ENCODE results near the gene BCAT1.

The BCAT1 gene

DNA sequence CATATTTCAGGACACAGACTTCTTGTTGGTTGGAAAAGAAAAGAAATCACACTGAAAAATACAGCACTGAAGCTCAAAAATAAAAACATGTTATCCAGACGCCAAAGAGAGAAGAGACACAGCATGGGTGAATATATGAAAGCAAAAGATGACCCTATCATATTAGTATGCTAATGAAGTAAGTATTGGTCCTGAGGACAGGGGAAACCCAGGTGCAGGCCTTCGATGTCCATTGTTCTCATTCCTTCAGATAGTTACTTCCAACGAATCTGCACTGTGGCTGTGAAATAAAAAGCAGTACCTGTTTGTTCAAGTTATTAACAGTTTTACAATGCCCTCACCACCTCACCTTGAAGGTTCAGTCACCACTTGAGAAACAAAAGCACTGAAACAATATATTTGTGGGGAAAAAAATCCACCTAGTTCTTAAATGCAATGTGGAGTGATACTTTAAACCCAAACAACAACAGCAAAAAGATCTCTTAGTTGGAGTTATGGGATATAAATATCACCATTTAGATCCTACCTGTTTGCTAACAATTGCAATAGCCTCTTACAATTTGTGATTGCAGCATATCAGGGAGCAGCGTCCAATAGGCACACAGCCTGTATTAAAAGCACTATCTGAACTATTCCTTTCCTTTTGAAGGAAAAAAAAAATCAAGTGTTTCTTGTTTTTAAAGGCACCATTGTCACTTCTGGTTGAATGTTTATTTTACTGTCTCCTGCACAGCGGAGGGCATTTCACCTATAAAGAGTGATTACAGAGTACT is 188.1 kb downstream of the BCAT1 start:
- DNase-seq (ENCODE audit: low read depth): no peak

DNA sequence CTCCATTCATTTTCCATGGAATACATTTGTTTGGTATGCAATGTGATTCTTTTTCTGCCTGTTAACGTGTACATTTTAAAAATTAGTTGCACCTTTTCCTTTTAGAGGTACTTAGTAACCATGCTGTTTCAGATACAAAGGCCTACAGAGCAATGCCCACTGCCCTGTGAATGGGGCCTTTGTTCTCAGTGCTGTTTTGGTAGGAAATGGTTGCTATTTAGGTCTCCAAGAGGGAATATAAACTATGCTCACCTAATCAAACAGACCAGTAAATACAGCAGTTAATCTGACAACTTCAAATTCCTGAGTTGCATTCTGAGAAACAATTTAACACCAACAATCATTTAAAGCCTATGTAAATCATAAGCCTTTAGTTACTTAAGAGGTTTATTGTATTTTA is 188.7 kb downstream of the BCAT1 start:
- DNase-seq (ENCODE audit: low read depth): no peak
